Liver (tissue), 9 donors: ENCODE results near the gene TATDN2. TPM values are rescaled to one million over a fixed set of nuclear protein-coding genes. Genes with fewer than 3 reads are reported as not detected.

Source experiments
- DNase-seq: peaks from one replicate; pipeline ENCODE4 v3.0.0-alpha.2; 2017; ENCODE audit warnings: low spot score
- H3K27ac ChIP-seq, 2 donors: one replicate each; pipeline ENCODE4 v1.7.0; 2013; ENCODE audit warnings: inconsistent platforms in 2 of 2, low read length in 2 of 2, control low read depth in 1 of 2, low read depth in 1 of 2, mild to moderate bottlenecking in 1 of 2
- H3K27me3 ChIP-seq, 4 donors: one replicate each; pipeline versions ENCODE4 v1.6.1 to v1.7.0; 2013; ENCODE audit warnings: low read length in 3 of 4, inconsistent platforms in 1 of 4, mild to moderate bottlenecking in 1 of 4, moderate library complexity in 1 of 4; ENCODE audit not compliant: control insufficient read depth in 4 of 4, insufficient read depth in 4 of 4
- H3K36me3 ChIP-seq, 4 donors: one replicate each; pipeline versions ENCODE4 v1.6.1 to v1.7.0; 2013; ENCODE audit warnings: low read length in 3 of 4, mild to moderate bottlenecking in 3 of 4, low read depth in 1 of 4, moderate library complexity in 1 of 4; ENCODE audit not compliant: control insufficient read depth in 4 of 4, insufficient read depth in 3 of 4
- H3K4me1 ChIP-seq, 4 donors: one replicate each; pipeline versions ENCODE4 v1.6.1 to v1.7.0; 2013; ENCODE audit warnings: low read length in 3 of 4, mild to moderate bottlenecking in 3 of 4, moderate library complexity in 1 of 4; ENCODE audit not compliant: control insufficient read depth in 4 of 4, insufficient read depth in 4 of 4
- H3K4me3 ChIP-seq, 3 donors: one replicate each; pipeline versions ENCODE4 v1.6.1 to v1.7.0; 2013; ENCODE audit warnings: low read length in 3 of 3, control low read depth in 1 of 3, low read depth in 1 of 3, mild to moderate bottlenecking in 1 of 3
- H3K9ac ChIP-seq, 2 donors: one replicate each; pipeline ENCODE4 v1.7.0; 2013; ENCODE audit warnings: low read length in 2 of 2, mild to moderate bottlenecking in 2 of 2, moderate library complexity in 2 of 2, control low read depth in 1 of 2, low read depth in 1 of 2
- H3K9me3 ChIP-seq, 4 donors: one replicate each; pipeline versions ENCODE4 v1.6.1 to v1.7.0; 2013; ENCODE audit warnings: low read length in 3 of 4; ENCODE audit not compliant: control insufficient read depth in 4 of 4
- ATF3 ChIP-seq: IDR thresholded peaks from 2 replicates; pipeline ENCODE4 v1.6.1; 2016; ENCODE audit warnings: antibody characterized with exemption
- CTCF ChIP-seq: fragments of 150-350 bp; IDR thresholded peaks from 2 replicates; pipeline ENCODE4 v1.5.1; 2017; ENCODE audit warnings: improper control_type of control experiment, low read depth, low read length; ENCODE audit not compliant: missing input control
- EGR1 ChIP-seq, 2 donors: IDR thresholded peaks; 2 replicates each; pipeline ENCODE4 v1.6.1; 2016 to 2018; ENCODE audit warnings: antibody characterized with exemption in 2 of 2, low read depth in 2 of 2
- FOXA2 ChIP-seq: IDR thresholded peaks from 2 replicates; pipeline ENCODE4 v1.6.1; 2016; ENCODE audit warnings: antibody characterized with exemption
- GABPA ChIP-seq, 2 donors: IDR thresholded peaks in 1 of 2; conservative IDR thresholded peaks in 1 of 2; 2 replicates each; pipeline ENCODE4 v1.6.1; 2016; ENCODE audit warnings: antibody characterized with exemption in 2 of 2, mild to moderate bottlenecking in 1 of 2, moderate library complexity in 1 of 2
- HNF4A ChIP-seq, 2 donors: conservative IDR thresholded peaks; 2 replicates each; pipeline ENCODE4 v1.6.1; 2016; ENCODE audit warnings: antibody characterized with exemption in 2 of 2, mild to moderate bottlenecking in 2 of 2
- HNF4G ChIP-seq: IDR thresholded peaks from 2 replicates; pipeline ENCODE4 v1.6.1; 2016; ENCODE audit warnings: antibody characterized with exemption
- MAX ChIP-seq: IDR thresholded peaks from 2 replicates; pipeline ENCODE4 v1.6.1; 2016; ENCODE audit warnings: antibody characterized with exemption
- NR2F2 ChIP-seq: IDR thresholded peaks from 2 replicates; pipeline ENCODE4 v1.6.1; 2016; ENCODE audit warnings: antibody characterized with exemption
- RAD21 ChIP-seq, 2 donors: IDR thresholded peaks; 2 replicates each; pipeline ENCODE4 v1.6.1; 2016; ENCODE audit warnings: antibody characterized with exemption in 2 of 2, mild to moderate bottlenecking in 2 of 2
- REST ChIP-seq: IDR thresholded peaks from 2 replicates; pipeline ENCODE4 v1.6.1; 2016; ENCODE audit warnings: antibody characterized with exemption, mild to moderate bottlenecking
- SP1 ChIP-seq: IDR thresholded peaks from 2 replicates; pipeline ENCODE4 v1.6.1; 2018; ENCODE audit warnings: antibody characterized with exemption, mild to moderate bottlenecking
- TAF1 ChIP-seq: conservative IDR thresholded peaks from 2 replicates; pipeline ENCODE4 v1.6.1; 2016; ENCODE audit warnings: antibody characterized with exemption, mild to moderate bottlenecking
- YY1 ChIP-seq: IDR thresholded peaks from 2 replicates; pipeline ENCODE4 v1.6.1; 2016; ENCODE audit warnings: antibody characterized with exemption, mild to moderate bottlenecking
- ZBTB33 ChIP-seq: IDR thresholded peaks from 2 replicates; pipeline ENCODE4 v1.6.1; 2016; ENCODE audit warnings: antibody characterized with exemption
- WGBS: extraction: QIAGEN DNeasy Blood & Tissue Kit; methylation state at CpG from one replicate; pipeline ENCODE4 v1.1.7; 2013; 5-methylcytosine and 5-hydroxymethylcytosine counted together
- polyA plus RNA-seq, 2 donors: library from polyadenylated mRNA; stranded (reverse) in 1 of 2; unstranded in 1 of 2; fragments of 200-250 nt in 1 of 2; fragments of >200 nt in 1 of 2; fragmentation: Nextera tagmentation in 1 of 2; extraction: Ambion mirVana in 1 of 2; gene quantifications; one replicate each; pipeline versions ENCODE4 v1.2.1 to v1.2.3, GENCODE V29; 2013 to 2015
- total RNA-seq, 2 donors: library from RNA; depleted of rRNA; stranded (reverse); fragments of >200 nt; gene quantifications; one replicate each; pipeline ENCODE4 v1.2.3, GENCODE V29; 2014
- donor health status: healthy.
- donor health status: healthy.
- donor health status: healthy.
- donor health status: healthy.
- donor health status: healthy.

The TATDN2 gene
- total and polyA plus RNA-seq, 4 donors: 3.7 to 14.2 (median 9.0) TPM

- Histone ChIP-seq H3K4me3 (no peak overlapping the region), H3K4me1 (peaks cover 0 to 1% (median 0%) of the 10 kb centered on the region in 4 donors), H3K9ac (no peak overlapping the region), H3K36me3 (peaks cover 1 to 23% (median 18%) of the 10 kb centered on the region in 4 donors), H3K27me3 (no peaks in the 10 kb centered on the region), H3K9me3 (no peaks in the 10 kb centered on the region), H3K27ac (no peak overlapping the region)
- DNase-seq: no peak
- WGBS: 97% methylated on average over 7 of the region's 7 CpGs
- TF ChIP-seq HNF4G: no peak
- TF ChIP-seq ZBTB33: no peak
- TF ChIP-seq RAD21 (IDR thresholded peaks at IDR 0.05): no peak
- no peak for TF ChIP-seq MAX
- no peak for TF ChIP-seq EGR1 (IDR thresholded peaks at IDR 0.05; ENCODE audit: low read depth in 2 of 2)
Measured at GRCh38 chr3:10259036-10259435, 10.8 kb downstream of the TATDN2 start.

GRCh38 chr3:10259798-10260197 is 11.5 kb downstream of the TATDN2 start:
- TF ChIP-seq REST (no peak), SP1 (no peak), ATF3 (no peak), NR2F2 (no peak), GABPA (IDR thresholded peaks at IDR 0.05 in 1 of 2, conservative IDR thresholded peaks at IDR 0.05 in 1 of 2) (no peak), MAX (no peak), YY1 (no peak), TAF1 (no peak)
- Histone ChIP-seq H3K27me3 (no peaks in the 10 kb centered on the region), H3K4me3 (no peak overlapping the region), H3K9ac (no peak overlapping the region), H3K27ac (no peak overlapping the region), H3K9me3 (no peaks in the 10 kb centered on the region), H3K36me3 (peaks cover 1 to 21% (median 15%) of the 10 kb centered on the region in 4 donors), H3K4me1 (no peaks in the 10 kb centered on the region)
- WGBS: 95% methylated on average over 4 of the region's 4 CpGs
- DNase-seq: no peak

- H3K27me3 ChIP-seq: no peaks in the 10 kb centered on the region
- 98% methylated on average over 6 of the region's 6 CpGs for WGBS
- no peak for TF ChIP-seq NR2F2
- no peak for TF ChIP-seq GABPA (IDR thresholded peaks at IDR 0.05 in 1 of 2, conservative IDR thresholded peaks at IDR 0.05 in 1 of 2)
- TF ChIP-seq YY1: no peak
- no peak for TF ChIP-seq HNF4A (conservative IDR thresholded peaks at IDR 0.05)
- TF ChIP-seq ATF3: no peak
- no peak for TF ChIP-seq REST
- no peak for TF ChIP-seq CTCF
- no peak for TF ChIP-seq SP1
- TF ChIP-seq FOXA2: no peak
- no peak for TF ChIP-seq HNF4G
- no peaks in the 10 kb centered on the region for H3K9me3 ChIP-seq
- H3K9ac ChIP-seq: no peak overlapping the region
- H3K36me3 ChIP-seq: peaks cover 1 to 21% (median 15%) of the 10 kb centered on the region in 4 donors
- no peak overlapping the region for H3K27ac ChIP-seq
- no peaks in the 10 kb centered on the region for H3K4me1 ChIP-seq
- no peak overlapping the region for H3K4me3 ChIP-seq
- no peak for DNase-seq
Measured at GRCh38 chr3:10260211-10260701, 12.0 kb downstream of the TATDN2 start.
